Measurements from ENCODE around the gene JPT2.
"Not testable (repeated sequence)": the region's sequence is repeated elsewhere in the genome, so short reads cannot be mapped to it uniquely, and the experiment has no call there.

JPT2 gene

GRCh38 chr16:1729445-1729844, 51.4 kb downstream of the JPT2 start (continued):
- TF ChIP-seq ZNF302 (tag by site-specific recombination; IDR thresholded peaks at IDR 0.05; ENCODE audit: low read depth) (no peak), ZNF341 (tag by site-specific recombination; IDR thresholded peaks at IDR 0.05; ENCODE audit: low read depth) (no peak), ZNF677 (tag by site-specific recombination; IDR thresholded peaks at IDR 0.05) (no peak)

- Histone ChIP-seq H3K9me3 (ENCODE audit: control insufficient read depth, insufficient read depth, low read depth, low read length) (no peaks in the 10 kb centered on the region), H3K4me1 (ENCODE audit: control insufficient read depth, insufficient read depth, low read length) (no peaks in the 10 kb centered on the region), H3K4me3 (ENCODE audit: low read depth, low read length) (no peak overlapping the region), H3K36me3 (ENCODE audit: control insufficient read depth in 2 of 2, insufficient read depth in 1 of 2, low read length in 2 of 2) (peaks cover 6 to 88% of the 10 kb centered on the region in 2 experiments; a peak in 2 of 3 replicates), H3K27ac (ENCODE audit: extremely low read depth, low read depth, low read length) (no peak overlapping the region)
- TF ChIP-seq ZNF16 (tag by site-specific recombination; IDR thresholded peaks at IDR 0.05; ENCODE audit: low read depth), result no peak
- no peak for TF ChIP-seq ZNF792 (tag by site-specific recombination; IDR thresholded peaks at IDR 0.05)
- TF ChIP-seq ZNF473 (tag by site-specific recombination; IDR thresholded peaks at IDR 0.05), result no peak
- TF ChIP-seq ZFP3 (tag by site-specific recombination; IDR thresholded peaks at IDR 0.05; ENCODE audit: low read depth), result no peak
- no peak for TF ChIP-seq ZNF670 (tag by site-specific recombination; IDR thresholded peaks at IDR 0.05; ENCODE audit: low read depth)
- no peak for TF ChIP-seq BCL6B (tag by site-specific recombination; IDR thresholded peaks at IDR 0.05)
- no peak for TF ChIP-seq ZNF837 (tag by site-specific recombination; IDR thresholded peaks at IDR 0.05)
- POLR2A ChIA-PET, result no interaction called here
- CTCF ChIA-PET, result no interaction called here
Observed at GRCh38 chr16:1731073-1731472, 53.0 kb downstream of the JPT2 start.

- no peak overlapping the region for H3K27ac ChIP-seq (ENCODE audit: extremely low read depth, low read depth, low read length)
- H3K4me3 ChIP-seq (ENCODE audit: low read depth, low read length), result no peak overlapping the region
- ChIA-PET CTCF (no interaction called here), POLR2A (no interaction called here)
- H3K4me1 ChIP-seq (ENCODE audit: control insufficient read depth, insufficient read depth, low read length), result no peaks in the 10 kb centered on the region
- H3K36me3 ChIP-seq (ENCODE audit: control insufficient read depth in 2 of 2, insufficient read depth in 1 of 2, low read length in 2 of 2), result peaks cover 6 to 83% of the 10 kb centered on the region in 2 experiments; a peak in 2 of 3 replicates
- TF ChIP-seq ZNF175 (tag by site-specific recombination; IDR thresholded peaks at IDR 0.05) (no peak), ZNF16 (tag by site-specific recombination; IDR thresholded peaks at IDR 0.05; ENCODE audit: low read depth) (no peak), KLF7 (tag by site-specific recombination; IDR thresholded peaks at IDR 0.05; ENCODE audit: borderline replicate concordance) (no peak)
- no peaks in the 10 kb centered on the region for H3K9me3 ChIP-seq (ENCODE audit: control insufficient read depth, insufficient read depth, low read depth, low read length)
Observed at GRCh38 chr16:1731603-1732002, 53.5 kb downstream of the JPT2 start.

- H3K4me1 ChIP-seq (ENCODE audit: control insufficient read depth, insufficient read depth, low read length), result no peaks in the 10 kb centered on the region
- peaks cover 6 to 78% of the 10 kb centered on the region in 2 experiments; a peak in 2 of 3 replicates for H3K36me3 ChIP-seq (ENCODE audit: control insufficient read depth in 2 of 2, insufficient read depth in 1 of 2, low read length in 2 of 2)
- POLR2A ChIA-PET, result no interaction called here
- CTCF ChIA-PET, result no interaction called here
- H3K27ac ChIP-seq (ENCODE audit: extremely low read depth, low read depth, low read length), result no peak overlapping the region
- TF ChIP-seq ZNF26 (tag by site-specific recombination; IDR thresholded peaks at IDR 0.05), result no peak
- no peak for TF ChIP-seq ZBTB44 (tag by site-specific recombination; IDR thresholded peaks at IDR 0.05)
- no peak for TF ChIP-seq HOXA7 (CRISPR knock-in tag; IDR thresholded peaks at IDR 0.05; ENCODE audit: borderline replicate concordance)
- no peak for TF ChIP-seq ZNF404 (tag by site-specific recombination; IDR thresholded peaks at IDR 0.05)
- TF ChIP-seq ZNF140 (tag by site-specific recombination; IDR thresholded peaks at IDR 0.05), result no peak
- no peak for TF ChIP-seq RBAK (tag by site-specific recombination; IDR thresholded peaks at IDR 0.05)
- no peak for TF ChIP-seq ZNF549 (tag by site-specific recombination; IDR thresholded peaks at IDR 0.05)
- no peak for TF ChIP-seq ZNF121 (tag by site-specific recombination; IDR thresholded peaks at IDR 0.05)
- no peaks in the 10 kb centered on the region for H3K9me3 ChIP-seq (ENCODE audit: control insufficient read depth, insufficient read depth, low read depth, low read length)
- H3K4me3 ChIP-seq (ENCODE audit: low read depth, low read length), result no peak overlapping the region
Observed at GRCh38 chr16:1732071-1732470, 54.0 kb downstream of the JPT2 start.

GRCh38 chr16:1732551-1732987, 54.5 kb downstream of the JPT2 start:
- ChIA-PET CTCF (interaction anchor here (0.6 to 1.1 kb wide), 2 partner anchors 9 to 621 kb away, joined by 3 to 6 read pairs; no protein-coding TSS in a partner anchor), POLR2A (interaction anchor here (1.3 kb wide), 1 partner anchor 27 kb away, joined by 4 read pairs; the partner anchor contains the start of gene MAPK8IP3)
- H3K9me3 ChIP-seq (ENCODE audit: control insufficient read depth, insufficient read depth, low read depth, low read length); H3K4me3 ChIP-seq (ENCODE audit: low read depth, low read length); H3K27ac ChIP-seq (ENCODE audit: extremely low read depth, low read depth, low read length); H3K4me1 ChIP-seq (ENCODE audit: control insufficient read depth, insufficient read depth, low read length): not testable (repeated sequence)
- H3K36me3 ChIP-seq (ENCODE audit: control insufficient read depth in 2 of 2, insufficient read depth in 1 of 2, low read length in 2 of 2), result peaks cover 6 to 73% of the 10 kb centered on the region in 2 experiments; a peak in 2 of 3 replicates
